Measurements from ENCODE around the gene GPR55.
A peak's percentile ranks its signal among the peaks of the same experiment; 100 is the strongest.

The GPR55 gene

GRCh38 chr2:230881840-230882239, 43.2 kb downstream of the GPR55 start:
- no peak for DNase-seq

GRCh38 chr2:230879891-230880290, 45.2 kb downstream of the GPR55 start:
- DNase-seq, result no peak

- DNase-seq, result no peak
Observed at GRCh38 chr2:230879271-230879882, 45.7 kb downstream of the GPR55 start.

- no peak for DNase-seq
Observed at GRCh38 chr2:230878599-230879188, 46.3 kb downstream of the GPR55 start.

GRCh38 chr2:230877759-230878598, 47.1 kb downstream of the GPR55 start:
- DNase-seq, result no peak

- no peak for DNase-seq
Observed at GRCh38 chr2:230877116-230877758, 47.8 kb downstream of the GPR55 start.

- DNase-seq, result no peak
Observed at GRCh38 chr2:230875347-230876315, 49.4 kb downstream of the GPR55 start.

- DNase-seq, result no peak
Observed at GRCh38 chr2:230874876-230875275, 50.2 kb downstream of the GPR55 start.

GRCh38 chr2:230874456-230874855, 50.6 kb downstream of the GPR55 start:
- no peak for DNase-seq

- no peak for DNase-seq
Observed at GRCh38 chr2:230873661-230874401, 51.2 kb downstream of the GPR55 start.

- no peak for DNase-seq
Observed at GRCh38 chr2:230872968-230873660, 51.9 kb downstream of the GPR55 start.

- no peak for DNase-seq
Observed at GRCh38 chr2:230872151-230872967, 52.7 kb downstream of the GPR55 start.

- DNase-seq, result no peak
Observed at GRCh38 chr2:230871361-230872150, 53.5 kb downstream of the GPR55 start.

GRCh38 chr2:230870544-230871360, 54.3 kb downstream of the GPR55 start:
- DNase-seq, result peak in 1 of 51 donors; percentile 33

GRCh38 chr2:230869914-230870543, 55.0 kb downstream of the GPR55 start:
- DNase-seq, result peak in 1 of 51 donors; percentile 32

Measured in hypothalamus (tissue), 51 donors.